Activated CD8-positive, alpha-beta memory T cell treated with anti-CD3 and anti-CD28 coated beads, Interleukin-2, amount 50 U/mL, for 4 hours (primary cell): ENCODE measurements around the gene SEMA5A.

Source experiments
- DNase-seq: peaks from one replicate; pipeline ENCODE4 v3.0.0-alpha.2; 2020

Gene SEMA5A

DNA sequence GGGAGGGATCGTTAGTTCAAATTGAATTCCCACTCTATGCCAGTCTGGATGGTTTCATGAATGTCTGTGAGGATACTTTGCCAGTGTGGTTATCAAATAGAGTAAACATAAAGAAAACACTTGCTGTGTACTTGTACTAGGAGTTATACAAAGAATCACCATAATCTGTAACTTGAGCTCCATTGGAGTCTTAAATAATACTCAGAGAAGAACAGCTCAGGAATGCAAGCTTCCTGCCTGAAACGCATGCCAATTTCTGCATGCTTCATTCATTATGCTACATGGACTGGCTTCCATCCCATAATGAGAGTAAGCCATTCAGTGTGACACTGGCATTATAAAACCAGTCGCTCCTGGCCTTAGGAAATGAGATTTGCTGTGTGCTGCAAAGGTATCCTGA is 351.4 kb downstream of the SEMA5A start:
- no peak for DNase-seq

DNA sequence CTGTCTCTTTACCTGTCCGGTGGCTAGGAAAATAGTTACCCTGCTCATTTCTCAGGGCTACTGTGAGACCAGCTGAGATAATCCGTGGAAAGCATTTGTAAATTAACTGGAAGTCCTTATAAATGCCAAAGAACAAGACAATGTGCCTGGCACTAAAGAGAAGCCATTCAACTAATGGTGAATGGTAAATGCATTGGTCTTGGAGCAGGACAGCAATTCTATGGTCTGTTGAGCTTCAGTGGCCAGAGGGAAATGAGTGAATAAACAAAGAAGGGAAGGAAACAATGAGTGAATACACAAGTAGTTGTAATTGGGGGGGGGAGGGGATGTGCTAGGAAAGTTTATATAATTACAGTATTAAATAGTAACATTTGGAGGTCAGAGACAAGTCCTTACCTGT is 353.6 kb downstream of the SEMA5A start:
- no peak for DNase-seq

DNA sequence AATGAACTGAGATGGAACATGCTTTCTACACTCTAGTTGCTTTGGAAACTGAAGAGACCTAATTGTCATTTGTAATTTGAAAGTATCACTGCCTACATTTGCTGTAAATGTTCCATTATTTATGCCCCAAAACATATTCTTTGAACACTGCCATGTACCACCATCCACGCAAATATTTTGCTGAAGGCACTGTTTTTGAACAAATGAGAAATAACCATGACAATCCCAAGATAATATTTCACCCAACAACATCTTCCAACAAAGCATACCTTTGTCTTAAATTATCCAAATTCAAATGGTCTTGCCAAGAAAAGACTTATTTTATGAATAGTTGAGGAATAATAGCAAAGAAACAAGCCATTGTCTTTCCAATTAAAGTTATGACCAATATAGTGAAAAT is 356.2 kb downstream of the SEMA5A start:
- no peak for DNase-seq

DNA sequence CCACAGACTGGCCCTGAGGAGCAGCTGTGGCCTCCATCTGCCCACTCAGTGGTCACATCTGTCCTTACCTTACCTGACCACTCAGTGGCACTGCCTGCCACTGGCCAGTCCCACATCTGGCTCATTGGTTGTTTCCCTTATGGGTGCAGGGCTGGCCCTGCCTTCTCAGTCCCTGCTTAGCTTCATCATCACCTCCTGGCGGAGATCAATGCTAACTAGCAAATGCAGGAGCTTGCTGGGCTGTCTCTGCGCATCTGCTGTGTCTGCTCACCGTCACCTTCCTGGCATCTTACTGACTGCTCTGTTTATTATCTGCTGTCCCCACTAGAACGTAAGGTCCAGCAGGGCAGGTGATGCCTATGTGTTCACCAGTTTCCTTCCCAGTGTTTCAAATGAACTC is 356.9 kb downstream of the SEMA5A start:
- DNase-seq: no peak

DNA sequence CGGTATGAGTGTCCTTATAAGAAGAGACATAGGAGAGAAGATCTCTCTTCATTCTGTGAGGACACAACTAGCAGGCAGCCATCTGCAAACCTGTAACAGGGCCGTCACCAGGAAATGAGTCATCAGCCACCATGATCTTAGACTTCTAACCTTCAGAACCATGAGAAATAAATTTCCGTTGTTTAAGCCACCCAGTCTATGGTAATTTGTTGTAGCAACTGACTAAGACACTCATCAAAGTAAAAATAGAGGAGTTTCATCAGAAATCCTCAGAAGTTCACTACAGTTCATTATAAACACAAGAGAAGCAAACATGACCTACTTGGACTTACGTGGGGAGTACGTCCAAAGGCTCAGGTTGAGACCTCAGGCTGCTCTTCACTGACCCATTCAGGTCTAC is 357.7 kb downstream of the SEMA5A start:
- no peak for DNase-seq

DNA sequence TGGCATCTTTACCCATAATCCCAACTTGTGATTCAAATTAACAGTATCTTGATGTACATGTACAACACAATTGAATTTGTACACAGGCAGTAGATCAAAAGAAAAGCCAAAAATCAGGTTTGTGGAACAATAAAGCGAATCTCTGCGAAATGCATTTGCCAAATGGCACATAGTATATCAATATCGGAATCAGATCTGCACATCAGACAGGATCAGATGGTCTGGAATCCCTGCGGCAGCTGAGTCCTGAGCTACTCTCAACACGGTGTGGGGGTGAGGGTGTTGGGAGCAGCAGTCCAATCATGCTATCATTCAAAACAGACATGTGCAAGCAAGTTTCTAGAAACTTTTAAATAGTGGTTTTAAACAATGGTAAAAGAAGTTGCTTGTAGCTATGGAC is 358.3 kb downstream of the SEMA5A start:
- no peak for DNase-seq

DNA sequence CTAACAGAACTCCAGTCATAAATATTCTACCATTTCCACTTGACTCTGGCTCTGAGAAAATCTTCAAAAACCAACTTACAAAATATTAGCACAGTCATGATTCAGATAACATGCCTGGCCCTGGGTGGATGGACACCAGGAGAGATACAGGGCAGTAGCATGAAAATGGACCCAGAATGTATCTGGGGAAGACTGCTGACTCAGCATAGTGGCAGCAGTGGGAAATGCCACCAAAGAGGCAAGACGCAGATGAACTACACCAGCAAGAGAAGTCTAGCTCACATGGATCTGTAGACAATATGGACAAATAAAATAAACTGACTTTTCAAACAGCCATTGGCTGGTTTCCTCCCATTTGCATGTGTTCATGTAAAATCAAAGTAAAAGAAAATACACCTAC is 359.8 kb downstream of the SEMA5A start:
- DNase-seq: no peak

DNA sequence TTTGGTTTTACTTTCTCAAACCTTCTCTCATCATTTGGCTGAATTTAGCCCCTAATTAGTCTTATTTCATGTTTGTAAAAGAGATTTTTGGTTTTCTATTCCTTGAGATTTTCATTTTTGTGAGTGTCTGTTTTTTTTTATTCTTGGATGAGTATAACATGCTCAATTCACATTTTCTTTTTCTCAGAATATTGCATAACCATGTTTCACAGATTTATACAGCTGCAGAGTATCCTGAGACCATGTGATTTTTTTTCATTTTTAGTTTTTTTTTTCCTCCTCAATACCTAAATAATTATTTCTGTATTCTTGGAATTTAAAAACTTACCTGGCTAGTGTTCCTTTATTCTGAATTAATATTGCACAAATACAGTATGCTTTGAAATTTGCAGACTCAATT is 361.9 kb downstream of the SEMA5A start:
- no peak for DNase-seq

DNA sequence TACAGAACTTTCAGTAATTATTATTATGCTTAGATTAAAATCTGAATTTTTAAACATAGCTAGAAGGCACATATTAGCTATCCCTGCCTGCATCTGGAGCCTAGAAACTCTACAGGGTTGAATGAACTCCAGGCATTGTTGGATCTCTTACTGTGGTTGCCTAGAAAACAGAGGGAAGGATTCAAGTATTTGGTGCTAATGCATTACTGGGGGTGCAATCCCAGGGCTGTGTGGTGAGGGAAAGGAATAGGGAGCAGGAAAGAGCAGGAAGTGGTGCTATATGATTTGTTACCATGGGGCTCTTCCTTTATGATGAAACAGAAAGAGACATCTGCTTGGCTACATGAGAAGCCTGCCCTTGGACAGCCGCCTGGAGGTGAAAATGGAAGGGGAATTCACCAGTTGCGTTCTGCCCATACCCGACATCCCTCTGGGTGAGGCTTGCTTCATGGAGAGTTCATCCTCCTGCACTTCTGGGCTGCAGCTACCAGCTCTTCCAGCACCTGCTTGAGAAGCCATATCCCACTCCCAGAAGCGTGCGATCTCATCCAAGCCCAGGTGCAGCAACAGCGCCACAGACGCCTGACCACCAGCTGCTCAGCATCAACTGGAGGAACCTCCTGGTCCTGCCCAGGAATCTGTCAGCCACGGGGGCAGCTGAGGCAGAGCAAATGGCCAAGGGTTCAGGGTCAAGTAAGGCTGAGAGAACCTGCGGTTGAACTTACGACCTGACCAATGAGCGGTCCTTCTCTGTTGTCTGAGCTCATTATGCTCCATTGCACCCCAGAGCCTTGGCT is 362.8 kb downstream of the SEMA5A start:
- DNase-seq: no peak

DNA sequence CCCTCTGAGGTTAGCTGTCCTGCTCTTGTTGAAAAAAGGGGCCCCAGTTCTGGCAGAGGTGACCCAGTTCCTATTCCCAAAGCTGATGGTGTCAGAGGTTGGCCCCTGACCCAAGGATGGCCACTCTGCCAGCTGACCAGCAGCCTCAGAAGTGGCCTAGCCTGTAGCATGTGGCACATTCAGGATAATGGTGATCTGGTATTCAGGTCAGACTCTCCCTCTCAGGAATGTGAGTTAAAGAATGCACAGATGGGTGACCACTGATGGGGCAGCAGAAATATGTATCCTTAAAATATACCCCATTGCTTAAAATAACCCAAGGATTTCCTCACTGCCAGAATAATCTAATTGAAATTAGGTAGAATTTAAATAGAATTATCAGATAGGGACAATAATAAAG is 369.2 kb downstream of the SEMA5A start:
- no peak for DNase-seq

DNA sequence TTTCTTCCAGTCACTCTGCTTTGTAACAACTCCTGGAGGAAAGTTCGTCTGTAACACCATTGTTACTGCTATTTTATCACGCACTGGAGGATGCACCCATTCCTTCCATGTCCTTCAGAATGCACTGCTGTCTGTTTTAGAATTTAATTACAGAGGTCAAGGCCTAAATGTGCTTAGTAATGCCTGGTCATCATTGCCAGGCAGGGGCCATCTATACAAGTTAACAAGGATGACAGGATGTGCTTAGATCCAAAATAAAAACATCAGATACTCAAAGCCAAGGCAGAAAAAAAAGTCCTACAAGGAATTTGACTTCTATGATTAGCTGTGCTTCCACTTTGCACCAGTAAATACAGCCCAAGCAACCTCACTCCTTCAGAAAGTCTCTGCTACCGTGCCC is 371.4 kb downstream of the SEMA5A start:
- DNase-seq: no peak

DNA sequence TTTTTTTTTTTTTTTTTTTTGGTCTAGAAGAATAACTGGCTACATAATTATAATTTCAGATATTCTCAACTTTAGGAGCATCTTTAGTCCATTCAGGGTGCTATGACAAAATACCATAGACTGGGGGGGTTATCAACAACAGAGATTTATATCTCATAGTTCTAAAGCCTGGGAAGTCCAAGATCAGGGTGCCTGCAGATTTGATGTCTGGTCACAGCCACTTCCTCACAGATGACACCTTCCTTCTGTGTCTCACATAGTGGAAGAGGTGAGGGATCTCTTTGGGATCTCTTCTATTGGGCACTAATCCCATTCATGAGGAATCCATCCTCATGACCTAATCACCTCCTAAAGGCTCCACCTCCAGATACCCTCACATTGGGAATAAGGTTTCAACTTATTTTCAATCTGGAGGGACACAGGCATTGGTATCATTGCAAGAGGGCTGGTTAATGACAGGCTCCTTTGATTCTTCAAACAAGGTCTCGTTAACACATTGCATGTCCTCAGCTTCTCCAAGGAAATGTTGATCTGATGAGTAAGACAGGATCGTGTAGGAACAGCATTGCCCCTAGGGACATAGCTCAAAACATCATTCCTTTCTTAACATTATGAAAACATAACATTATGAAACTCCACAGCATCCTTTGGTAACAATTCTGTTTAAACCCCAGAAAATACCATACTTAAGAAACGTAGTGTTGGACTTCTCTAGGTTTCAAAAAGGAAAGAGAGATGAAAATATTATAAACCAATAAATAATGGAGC is 372.4 kb downstream of the SEMA5A start:
- DNase-seq: no peak

DNA sequence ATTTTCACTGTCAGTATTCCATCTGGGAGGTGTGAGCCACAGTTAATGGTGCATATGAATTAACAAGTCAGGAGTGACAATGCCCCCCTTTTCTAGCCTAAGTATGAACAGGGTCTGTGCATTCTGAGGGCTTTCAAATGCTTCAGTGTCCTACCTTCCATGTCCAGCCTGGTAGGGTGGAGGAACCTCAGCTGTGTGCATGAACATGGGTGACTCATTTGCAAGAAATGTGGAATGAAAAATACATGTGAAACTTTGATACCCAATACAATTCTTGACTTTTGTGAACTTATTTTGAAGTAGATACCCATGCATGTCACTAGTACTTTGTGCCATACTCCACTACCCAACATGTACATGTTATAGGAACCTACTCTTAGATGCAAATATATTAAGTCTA is 375.8 kb downstream of the SEMA5A start:
- no peak for DNase-seq

DNA sequence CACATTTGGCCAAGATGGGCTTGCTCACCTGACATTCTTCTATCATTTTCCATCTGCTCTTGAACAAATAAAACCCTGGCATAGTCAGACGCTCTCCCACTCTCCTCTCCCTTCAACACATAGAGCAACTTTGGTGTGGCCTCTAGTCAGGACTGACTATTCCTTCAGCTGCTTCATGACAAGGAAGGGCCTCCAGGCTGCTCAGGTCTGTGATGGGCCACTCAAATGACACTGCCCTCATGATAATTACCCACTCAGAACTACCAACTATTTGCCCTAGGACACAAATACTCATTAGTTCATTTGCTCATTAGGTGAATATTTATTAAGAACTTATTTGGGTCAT is 376.3 kb downstream of the SEMA5A start:
- no peak for DNase-seq

DNA sequence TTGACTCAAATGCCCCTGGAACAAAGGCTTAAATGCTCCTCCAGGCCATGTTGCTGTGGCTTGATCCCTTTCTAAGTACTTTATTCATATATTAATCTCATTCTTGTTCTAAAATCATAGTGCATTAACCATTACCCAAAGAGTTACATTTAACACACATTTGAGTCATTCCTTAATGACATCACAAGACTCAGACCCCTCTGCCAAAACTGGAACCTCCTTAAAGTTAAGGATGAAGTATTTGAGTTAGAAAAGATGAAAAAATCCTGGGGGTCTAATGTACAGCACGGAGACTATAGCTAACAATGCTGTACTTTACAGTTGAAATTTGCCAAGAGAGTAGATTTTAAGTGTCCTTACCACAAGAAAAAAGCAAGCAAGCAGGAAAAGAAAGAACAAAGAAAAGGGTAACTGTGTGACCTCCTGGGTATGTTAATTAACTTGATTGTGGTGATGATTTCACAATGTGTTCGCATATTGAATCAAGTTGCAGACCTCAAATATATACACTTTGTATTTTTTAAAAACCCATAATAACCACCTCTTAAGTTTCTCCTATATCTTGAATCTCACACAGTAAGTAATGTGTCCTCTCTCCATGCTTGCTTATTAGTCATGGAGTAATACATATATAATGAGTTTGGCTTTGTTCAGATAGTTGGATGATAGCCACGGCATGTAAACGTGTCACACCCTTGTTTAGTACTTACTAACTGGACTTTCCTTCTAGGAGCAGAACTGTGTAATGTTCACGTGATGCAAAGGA is 376.9 kb downstream of the SEMA5A start:
- DNase-seq: no peak

DNA sequence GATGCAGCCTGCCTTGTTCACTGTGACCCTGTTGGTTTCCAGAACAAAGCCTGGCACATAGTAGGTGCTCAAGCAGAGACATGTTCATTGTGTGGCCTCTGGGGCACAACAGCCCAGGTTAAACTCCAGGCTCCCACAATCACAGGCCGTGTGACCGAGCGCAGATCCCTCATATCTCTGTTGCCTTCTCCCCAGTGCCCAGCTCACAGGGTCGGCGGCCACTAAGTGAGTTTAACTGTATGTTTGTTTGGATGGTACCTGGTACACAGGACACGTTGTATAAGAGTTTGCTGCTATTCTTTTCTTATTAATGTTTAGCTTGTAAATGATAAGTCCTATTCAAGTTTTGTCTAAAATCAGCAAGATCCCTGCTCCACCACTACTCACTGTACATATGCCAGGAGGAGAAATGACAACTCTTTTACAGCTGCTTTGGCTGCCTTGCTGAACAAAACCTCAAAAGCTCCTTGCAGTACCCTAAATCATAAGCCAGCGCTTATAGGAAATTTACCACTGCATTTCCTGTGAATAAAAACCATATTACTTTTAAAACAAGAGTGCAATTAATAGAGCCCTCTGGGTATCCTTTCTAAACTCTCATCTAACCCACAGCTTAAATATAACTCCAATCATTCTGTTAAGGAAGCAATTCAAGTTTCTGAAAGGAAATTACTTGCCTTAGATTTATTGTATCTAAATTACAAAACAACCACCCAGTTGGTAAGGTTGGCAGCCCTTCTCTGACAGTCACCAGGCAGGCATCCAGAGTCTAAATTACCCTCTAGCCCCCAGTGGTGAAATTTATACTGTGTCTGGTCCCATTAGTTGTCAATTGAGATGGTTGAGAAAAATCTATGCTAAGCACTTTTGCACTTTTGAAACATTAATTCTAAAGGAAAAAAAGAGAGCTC is 379.4 kb downstream of the SEMA5A start:
- no peak for DNase-seq

DNA sequence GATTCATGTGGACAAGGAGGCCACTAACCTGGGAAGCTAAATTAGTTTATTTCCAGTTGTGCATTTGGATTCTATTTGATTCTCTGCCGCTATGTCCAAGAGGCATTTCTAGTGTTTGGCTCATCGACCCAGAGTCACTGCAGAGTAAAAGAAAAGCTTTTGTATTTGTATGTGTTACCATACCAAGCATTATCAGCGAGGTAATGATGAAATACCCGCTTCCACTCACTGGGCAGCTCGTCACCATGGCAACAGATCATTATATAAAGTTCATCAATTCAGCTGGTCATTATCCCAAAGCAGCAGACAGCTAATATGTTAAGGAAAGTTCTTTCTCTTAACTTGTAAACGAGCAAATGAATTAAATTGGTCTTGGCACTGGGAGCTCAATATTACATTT is 380.3 kb downstream of the SEMA5A start:
- DNase-seq: no peak

DNA sequence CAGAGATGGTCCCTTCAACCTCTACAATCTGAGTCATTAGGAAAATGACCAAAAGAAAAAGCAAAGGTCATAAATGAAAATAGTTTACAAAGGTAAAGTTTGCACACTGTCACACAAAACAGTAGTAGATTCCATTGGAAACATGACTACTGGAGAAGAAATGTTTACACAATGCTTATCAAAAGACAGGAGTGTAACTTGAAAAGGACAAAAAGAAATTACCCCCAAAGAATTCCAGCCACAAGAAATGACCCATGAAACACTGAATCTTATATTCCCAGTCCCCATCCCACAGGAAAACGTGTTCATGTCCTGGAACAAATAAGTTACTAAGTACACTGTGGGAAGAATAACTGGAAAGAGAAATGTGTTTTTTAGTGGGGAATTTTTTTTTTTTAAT is 385.1 kb downstream of the SEMA5A start:
- DNase-seq: no peak

DNA sequence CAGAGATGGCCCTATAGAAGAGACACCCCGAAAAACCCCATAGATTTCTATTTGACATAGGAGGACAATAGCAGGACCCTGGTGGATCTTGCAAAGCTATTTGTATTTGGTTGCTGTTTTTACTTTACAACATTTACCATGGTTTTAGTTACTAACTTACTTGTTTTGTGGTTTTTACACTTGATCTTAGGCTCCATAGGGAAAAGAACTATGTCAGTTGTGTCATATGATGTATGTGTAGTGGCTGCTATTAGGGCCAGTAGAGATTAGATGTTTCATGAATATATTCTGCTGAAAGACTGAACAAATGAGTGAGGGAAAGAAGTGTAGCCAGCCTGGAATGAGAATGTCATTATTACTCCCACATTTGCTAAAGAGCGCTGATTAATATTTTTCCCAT is 388.1 kb downstream of the SEMA5A start:
- DNase-seq: no peak

DNA sequence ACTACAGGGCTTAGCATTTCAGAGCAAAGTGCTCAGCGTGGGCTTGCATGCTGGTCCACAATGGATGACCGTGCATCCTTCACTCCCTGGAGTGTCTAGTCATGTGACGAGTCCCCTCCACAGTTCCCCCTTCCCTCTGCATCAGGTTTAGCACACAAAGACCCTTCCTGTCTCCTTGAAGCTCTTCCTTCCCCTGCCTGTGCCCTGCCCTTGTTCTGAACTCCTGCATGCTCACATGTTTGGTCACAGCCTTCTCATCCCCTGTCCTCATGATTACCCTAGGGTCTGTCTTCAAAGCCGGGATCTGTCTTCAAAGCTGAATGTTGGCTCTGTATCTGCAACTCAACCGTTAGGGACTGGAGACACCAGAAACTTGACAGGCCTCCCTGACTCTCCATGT is 388.9 kb downstream of the SEMA5A start:
- DNase-seq: no peak

DNA sequence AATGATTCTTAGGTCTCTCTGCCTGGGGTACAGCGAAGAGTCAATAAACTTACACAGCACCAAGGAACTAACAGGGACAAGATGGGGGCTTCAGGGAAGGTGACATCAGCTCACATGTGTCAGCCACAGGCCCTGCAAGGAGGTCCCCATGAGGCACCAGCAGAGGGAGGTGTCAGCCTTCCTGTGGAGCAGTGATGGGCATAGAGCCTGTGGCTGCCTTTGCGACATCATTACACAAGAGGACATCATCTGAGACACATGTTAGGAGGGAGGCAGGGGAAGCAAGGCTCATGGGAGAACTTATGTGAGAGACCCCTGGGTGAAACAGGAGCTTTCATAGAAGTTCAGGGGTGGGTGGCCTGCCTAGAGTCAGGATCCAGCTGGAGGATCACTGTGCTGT is 389.6 kb downstream of the SEMA5A start:
- no peak for DNase-seq

DNA sequence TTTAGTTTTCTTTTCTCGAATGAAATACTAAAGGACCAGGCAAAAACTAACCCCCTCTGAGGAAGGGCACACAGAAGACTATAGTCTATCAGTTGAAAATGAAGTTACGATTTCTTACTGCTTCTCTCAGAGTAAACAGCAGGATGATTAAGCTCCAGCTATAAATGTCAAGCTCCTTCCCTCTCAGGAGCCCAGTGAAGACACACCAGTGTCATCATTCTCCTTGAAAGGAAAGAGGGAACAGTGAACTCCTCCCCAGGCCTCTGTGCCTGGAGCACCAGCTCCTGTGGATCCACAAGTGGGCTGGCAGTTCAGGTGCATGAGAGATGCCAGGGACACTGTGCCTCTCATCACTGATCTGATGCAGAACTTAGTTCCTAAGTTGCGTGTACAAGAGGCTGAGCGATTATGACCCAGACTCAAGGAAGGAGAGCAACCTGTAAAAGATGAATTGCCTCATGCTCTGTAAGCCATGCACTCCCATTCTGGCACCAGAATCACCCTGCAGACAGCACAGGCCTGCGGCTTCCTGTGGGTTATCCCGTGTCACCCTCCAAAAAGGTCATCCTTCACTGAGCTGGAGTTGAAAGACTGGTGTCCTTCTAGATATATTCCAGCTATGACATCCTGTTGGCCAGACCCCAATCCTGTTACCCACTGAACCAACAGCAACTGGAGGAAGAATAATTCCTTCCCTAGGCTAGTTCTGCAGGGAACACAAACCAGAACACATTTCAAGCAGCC is 394.0 kb downstream of the SEMA5A start:
- DNase-seq: no peak
